WTC11 (cell line): Measurements from ENCODE around the gene GNPTG.

Experiments used
- ATF2 ChIP-seq: sonication (generic); formaldehyde crosslinking; IDR thresholded peaks from 2 replicates; pipeline ENCODE4 v1.8.1; 2022; ENCODE audit warnings: low read depth, missing genetic modification reagents, borderline replicate concordance
- CREB1 ChIP-seq: sonication (generic); formaldehyde crosslinking; IDR thresholded peaks from 2 replicates; pipeline ENCODE4 v1.8.0; 2023; ENCODE audit warnings: mild to moderate bottlenecking, missing genetic modification reagents
- NFE2L1 ChIP-seq: sonication (generic); formaldehyde crosslinking; IDR thresholded peaks from 2 replicates; pipeline ENCODE4 v1.8.1; 2023; ENCODE audit warnings: missing genetic modification reagents
- SMAD3 ChIP-seq: sonication (generic); formaldehyde crosslinking; IDR thresholded peaks from 2 replicates; pipeline ENCODE4 v1.8.0; 2022; ENCODE audit warnings: missing genetic modification reagents, mild to moderate bottlenecking, borderline replicate concordance
- TCF7 ChIP-seq: sonication (generic); formaldehyde crosslinking; IDR thresholded peaks from 2 replicates; pipeline ENCODE4 v1.8.0; 2022; ENCODE audit warnings: mild to moderate bottlenecking, low read depth, missing genetic modification reagents, moderate library complexity
- USF1 ChIP-seq: sonication (generic); formaldehyde crosslinking; IDR thresholded peaks from 2 replicates; pipeline ENCODE4 v1.8.0; 2022; ENCODE audit warnings: mild to moderate bottlenecking, missing genetic modification reagents
- TF ChIP-seq, protein P1 (sequence below): sonication (generic); formaldehyde crosslinking; IDR thresholded peaks from 2 replicates; pipeline ENCODE4 v1.8.1; 2022; ENCODE audit warnings: low read depth, mild to moderate bottlenecking, moderate library complexity, missing genetic modification reagents, borderline replicate concordance
- TF ChIP-seq, protein P2 (sequence below): sonication (generic); formaldehyde crosslinking; conservative IDR thresholded peaks from 2 replicates; pipeline ENCODE4 v1.8.1; 2022; ENCODE audit warnings: mild to moderate bottlenecking, missing genetic modification reagents
- TF ChIP-seq, protein P3 (sequence below): fragments of 200-600 bp; IDR thresholded peaks from 2 replicates; pipeline ENCODE4 v1.8.0; 2022; ENCODE audit warnings: antibody characterized with exemption

- no peak for TF ChIP-seq NFE2L1
- TF ChIP-seq, protein P1, sequence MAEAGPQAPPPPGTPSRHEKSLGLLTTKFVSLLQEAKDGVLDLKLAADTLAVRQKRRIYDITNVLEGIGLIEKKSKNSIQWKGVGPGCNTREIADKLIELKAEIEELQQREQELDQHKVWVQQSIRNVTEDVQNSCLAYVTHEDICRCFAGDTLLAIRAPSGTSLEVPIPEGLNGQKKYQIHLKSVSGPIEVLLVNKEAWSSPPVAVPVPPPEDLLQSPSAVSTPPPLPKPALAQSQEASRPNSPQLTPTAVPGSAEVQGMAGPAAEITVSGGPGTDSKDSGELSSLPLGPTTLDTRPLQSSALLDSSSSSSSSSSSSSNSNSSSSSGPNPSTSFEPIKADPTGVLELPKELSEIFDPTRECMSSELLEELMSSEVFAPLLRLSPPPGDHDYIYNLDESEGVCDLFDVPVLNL (CRISPR knock-in tag) = no peak
- no peak for TF ChIP-seq CREB1
- no peak for TF ChIP-seq TCF7 (CRISPR knock-in tag)
- TF ChIP-seq, protein P2, sequence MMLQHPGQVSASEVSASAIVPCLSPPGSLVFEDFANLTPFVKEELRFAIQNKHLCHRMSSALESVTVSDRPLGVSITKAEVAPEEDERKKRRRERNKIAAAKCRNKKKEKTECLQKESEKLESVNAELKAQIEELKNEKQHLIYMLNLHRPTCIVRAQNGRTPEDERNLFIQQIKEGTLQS (CRISPR knock-in tag) = no peak
- TF ChIP-seq, protein P3, sequence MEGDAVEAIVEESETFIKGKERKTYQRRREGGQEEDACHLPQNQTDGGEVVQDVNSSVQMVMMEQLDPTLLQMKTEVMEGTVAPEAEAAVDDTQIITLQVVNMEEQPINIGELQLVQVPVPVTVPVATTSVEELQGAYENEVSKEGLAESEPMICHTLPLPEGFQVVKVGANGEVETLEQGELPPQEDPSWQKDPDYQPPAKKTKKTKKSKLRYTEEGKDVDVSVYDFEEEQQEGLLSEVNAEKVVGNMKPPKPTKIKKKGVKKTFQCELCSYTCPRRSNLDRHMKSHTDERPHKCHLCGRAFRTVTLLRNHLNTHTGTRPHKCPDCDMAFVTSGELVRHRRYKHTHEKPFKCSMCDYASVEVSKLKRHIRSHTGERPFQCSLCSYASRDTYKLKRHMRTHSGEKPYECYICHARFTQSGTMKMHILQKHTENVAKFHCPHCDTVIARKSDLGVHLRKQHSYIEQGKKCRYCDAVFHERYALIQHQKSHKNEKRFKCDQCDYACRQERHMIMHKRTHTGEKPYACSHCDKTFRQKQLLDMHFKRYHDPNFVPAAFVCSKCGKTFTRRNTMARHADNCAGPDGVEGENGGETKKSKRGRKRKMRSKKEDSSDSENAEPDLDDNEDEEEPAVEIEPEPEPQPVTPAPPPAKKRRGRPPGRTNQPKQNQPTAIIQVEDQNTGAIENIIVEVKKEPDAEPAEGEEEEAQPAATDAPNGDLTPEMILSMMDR = no peak
- TF ChIP-seq SMAD3 (CRISPR knock-in tag) = no peak
- no peak for TF ChIP-seq ATF2 (CRISPR knock-in tag)
- TF ChIP-seq USF1 (CRISPR knock-in tag) = no peak
Observed at GRCh38 chr16:1375298-1375640, 23.5 kb downstream of the GNPTG start.
